H9 (cell line): Measurements from ENCODE around the gene OGFR. TPM values are rescaled to one million over a fixed set of nuclear protein-coding genes. Genes with fewer than 3 reads are reported as not detected.

ENCODE experiments used
- DNase-seq: peaks from one replicate; pipeline ENCODE4 v3.0.0-alpha.2; 2017
- H2AFZ ChIP-seq: one replicate; pipeline ENCODE4 v1.6.1; 2013; ENCODE audit warnings: mild to moderate bottlenecking, low read length, control low read depth, moderate library complexity
- H2AK5ac ChIP-seq: 2 replicates; pipeline ENCODE4 v1.6.1; 2013; ENCODE audit warnings: low read length, control low read depth, mixed read lengths; ENCODE audit not compliant: insufficient read length
- H2BK120ac ChIP-seq: one replicate; pipeline ENCODE4 v1.6.1; 2013; ENCODE audit warnings: low read depth, mild to moderate bottlenecking, low read length, control low read depth, inconsistent platforms; ENCODE audit not compliant: poor library complexity, severe bottlenecking
- H2BK12ac ChIP-seq: 2 replicates; pipeline ENCODE4 v1.6.1; 2013; ENCODE audit warnings: low read length, control low read depth, mixed read lengths, low read depth; ENCODE audit not compliant: insufficient read length
- H2BK15ac ChIP-seq: 2 replicates; pipeline ENCODE4 v1.6.1; 2013; ENCODE audit warnings: low read depth, low read length, control low read depth
- H2BK20ac ChIP-seq: one replicate; pipeline ENCODE4 v1.6.1; 2013; ENCODE audit warnings: low read depth, mild to moderate bottlenecking, low read length, control low read depth, inconsistent platforms; ENCODE audit not compliant: poor library complexity, severe bottlenecking
- H2BK5ac ChIP-seq: 2 replicates; pipeline ENCODE4 v1.6.1; 2013; ENCODE audit warnings: low read length, control low read depth, mixed read lengths; ENCODE audit not compliant: insufficient read length
- H3K14ac ChIP-seq: 2 replicates; pipeline ENCODE4 v1.6.1; 2013; ENCODE audit warnings: low read length, control low read depth; ENCODE audit not compliant: insufficient read depth
- H3K18ac ChIP-seq: 2 replicates; pipeline ENCODE4 v1.6.1; 2013; ENCODE audit warnings: low read depth, mild to moderate bottlenecking, mixed read lengths, low read length, control low read depth; ENCODE audit not compliant: insufficient read length
- H3K23ac ChIP-seq: 2 replicates; pipeline ENCODE4 v1.6.1; 2013; ENCODE audit warnings: low read length, control low read depth, mixed read lengths, low read depth; ENCODE audit not compliant: insufficient read length
- H3K23me2 ChIP-seq: 2 replicates; pipeline ENCODE4 v1.6.1; 2013; ENCODE audit warnings: low read depth, mild to moderate bottlenecking, mixed read lengths, low read length, control low read depth; ENCODE audit not compliant: insufficient read length, poor library complexity, severe bottlenecking
- H3K27ac ChIP-seq: 2 replicates; pipeline ENCODE4 v1.5.1; 2013; ENCODE audit warnings: low read length, control low read depth, mixed read lengths, low read depth; ENCODE audit not compliant: insufficient read length
- H3K27me3 ChIP-seq: 2 replicates; pipeline ENCODE4 v1.6.1; 2013; ENCODE audit warnings: low read length, control low read depth, inconsistent platforms; ENCODE audit not compliant: insufficient read depth
- H3K4ac ChIP-seq: 2 replicates; pipeline ENCODE4 v1.6.1; 2013; ENCODE audit warnings: low read depth, mild to moderate bottlenecking, control low read depth, inconsistent platforms, low read length, moderate library complexity
- H3K4me1 ChIP-seq: 2 replicates; pipeline ENCODE4 v1.6.1; 2013; ENCODE audit warnings: low read length, control low read depth, inconsistent platforms; ENCODE audit not compliant: insufficient read depth
- H3K4me2 ChIP-seq: 2 replicates; pipeline ENCODE4 v1.6.1; 2013; ENCODE audit warnings: low read length, control low read depth, mixed read lengths; ENCODE audit not compliant: insufficient read length, insufficient read depth
- H3K56ac ChIP-seq: 2 replicates; pipeline ENCODE4 v1.6.1; 2013; ENCODE audit warnings: low read depth, mild to moderate bottlenecking, mixed read lengths, low read length, control low read depth; ENCODE audit not compliant: insufficient read length
- H3K79me1 ChIP-seq: 2 replicates; pipeline ENCODE4 v1.6.1; 2013; ENCODE audit warnings: low read depth, mild to moderate bottlenecking, moderate library complexity, low read length, control low read depth, inconsistent platforms; ENCODE audit not compliant: insufficient read depth, poor library complexity, severe bottlenecking
- H3K79me2 ChIP-seq: 2 replicates; pipeline ENCODE4 v1.6.1; 2013; ENCODE audit warnings: low read length, control low read depth, inconsistent platforms; ENCODE audit not compliant: insufficient read depth
- H3K9ac ChIP-seq: 2 replicates; pipeline ENCODE4 v1.6.1; 2013; ENCODE audit warnings: low read length, control low read depth, mixed read lengths; ENCODE audit not compliant: insufficient read length; ENCODE audit errors: extremely low read depth
- H3K9me3 ChIP-seq: one replicate; pipeline ENCODE4 v1.6.1; 2013; ENCODE audit warnings: low read depth, low read length, inconsistent platforms; ENCODE audit not compliant: control insufficient read depth
- H3T11ph ChIP-seq: one replicate; pipeline ENCODE4 v1.6.1; 2013; ENCODE audit warnings: mild to moderate bottlenecking, low read length, control low read depth, inconsistent platforms
- H4K20me1 ChIP-seq: one replicate; pipeline ENCODE4 v1.6.1; 2013; ENCODE audit not compliant: control insufficient read depth, insufficient read length, insufficient read depth
- H4K5ac ChIP-seq: 2 replicates; pipeline ENCODE4 v1.6.1; 2013; ENCODE audit warnings: low read depth, mild to moderate bottlenecking, mixed read lengths, low read length, control low read depth; ENCODE audit not compliant: insufficient read length
- H4K8ac ChIP-seq: replicated peaks from 2 replicates; pipeline ENCODE4 v1.6.1; 2013; ENCODE audit warnings: low read length, control low read depth, mixed read lengths, low read depth; ENCODE audit not compliant: insufficient read length
- H4K91ac ChIP-seq: 2 replicates; pipeline ENCODE4 v1.6.1; 2013; ENCODE audit warnings: low read depth, mild to moderate bottlenecking, moderate library complexity, mixed read lengths, low read length, control low read depth; ENCODE audit not compliant: insufficient read length
- H3K27ac Mint-ChIP-seq, 3 experiments: 2 replicates in 2 of 3; 3 replicates in 1 of 3; pipeline ENCODE4 v1.8.0; 2020 to 2021; ENCODE audit warnings: mixed read lengths in 3 of 3, mild to moderate bottlenecking in 1 of 3, moderate library complexity in 1 of 3
- H3K27me3 Mint-ChIP-seq: 2 replicates; pipeline ENCODE4 v1.8.0; 2021; ENCODE audit warnings: low read depth, mild to moderate bottlenecking, moderate library complexity, mixed read lengths
- H3K36me3 Mint-ChIP-seq, 3 experiments: 2 replicates in 2 of 3; 3 replicates in 1 of 3; pipeline ENCODE4 v1.8.0; 2020 to 2021; ENCODE audit warnings: low read depth in 3 of 3, mixed read lengths in 3 of 3; ENCODE audit not compliant: insufficient read depth in 1 of 3
- H3K4me1 Mint-ChIP-seq, 2 experiments: 2 replicates each; pipeline ENCODE4 v1.8.0; 2020; ENCODE audit warnings: mixed read lengths in 2 of 2
- H3K4me3 Mint-ChIP-seq, 2 experiments: 2 replicates in 1 of 2; 3 replicates in 1 of 2; pipeline ENCODE4 v1.8.0; 2020 to 2021; ENCODE audit warnings: mild to moderate bottlenecking in 2 of 2, mixed read lengths in 2 of 2, moderate library complexity in 1 of 2
- H3K9me3 Mint-ChIP-seq, 2 experiments: 2 replicates in 1 of 2; 3 replicates in 1 of 2; pipeline ENCODE4 v1.8.0; 2020; ENCODE audit warnings: mild to moderate bottlenecking in 2 of 2, mixed read lengths in 2 of 2, moderate library complexity in 1 of 2
- CTCF ChIP-seq: fragments of 200-600 bp; sonication (generic); conservative IDR thresholded peaks from 3 replicates; pipeline ENCODE4 v1.8.0; 2021; ENCODE audit warnings: antibody characterized with exemption, mild to moderate bottlenecking
- WGBS: extraction: QIAGEN DNeasy Blood & Tissue Kit; methylation state at CpG from one replicate; pipeline ENCODE4 v1.1.7; 2013; ENCODE audit warnings: missing lambda C conversion rate, low lambda C conversion rate, mixed read lengths; ENCODE audit not compliant: insufficient read length; ENCODE audit errors: extremely low coverage; 5-methylcytosine and 5-hydroxymethylcytosine counted together
- total RNA-seq: library from RNA; stranded (reverse); gene quantifications from 2 replicates; pipeline ENCODE4 v1.2.1, GENCODE V29; 2021

The OGFR gene
- total RNA-seq, 1 experiment from 2014 or later, result 33.1 TPM

- H4K91ac ChIP-seq, result no peak overlapping the region
- no peak overlapping the region for H3K4me2 ChIP-seq
- H4K20me1 ChIP-seq, result no peaks in the 10 kb centered on the region
- Mint-ChIP-seq H3K36me3 (peaks cover 0 to 30% (median 14%) of the 10 kb centered on the region in 3 experiments; a peak in 4 of 7 replicates), H3K9me3 (0 out of 5 replicates have a peak, but pooled peaks cover 0 to 3% of the 10 kb centered on the region in 2 experiments), H3K4me3 (no peak overlapping the region), H3K27ac (no peak overlapping the region), H3K4me1 (peaks cover 12 to 20% of the 10 kb centered on the region in 2 experiments), H3K27me3 (no peaks in the 10 kb centered on the region)
- no peak overlapping the region for H2AFZ ChIP-seq
- no peak overlapping the region for H2BK20ac ChIP-seq
- no peaks in the 10 kb centered on the region for H3K23me2 ChIP-seq
- no peaks in the 10 kb centered on the region for H3K27me3 ChIP-seq
- no peak overlapping the region for H3K14ac ChIP-seq
- H3K27ac ChIP-seq, result no peak overlapping the region
- H3K4me1 ChIP-seq, result peaks cover 2% of the 10 kb centered on the region; the same call in 1 of the 2 replicates
- no peak for DNase-seq
- no peak for TF ChIP-seq CTCF
- no peaks in the 10 kb centered on the region for H3K79me2 ChIP-seq
- H3K23ac ChIP-seq, result no peak overlapping the region
- H2BK120ac ChIP-seq, result no peak overlapping the region
- no peak overlapping the region for H4K8ac ChIP-seq
- H4K5ac ChIP-seq, result no peak overlapping the region
- H3K56ac ChIP-seq, result no peak overlapping the region
- H3K9me3 ChIP-seq, result no peaks in the 10 kb centered on the region
- no peak overlapping the region for H3K4ac ChIP-seq
- no peak overlapping the region for H2BK5ac ChIP-seq
- no peak overlapping the region for H2BK12ac ChIP-seq
- H2BK15ac ChIP-seq, result no peak overlapping the region
- no CpG with 5 or more reads among the region's 14 CpGs for WGBS
- H3K79me1 ChIP-seq, result no peaks in the 10 kb centered on the region
- no peak overlapping the region for H3K9ac ChIP-seq
- no peak overlapping the region for H3T11ph ChIP-seq
- H3K18ac ChIP-seq, result no peak overlapping the region
- H2AK5ac ChIP-seq, result no peak overlapping the region
Observed at GRCh38 chr20:62830251-62830650, 25.6 kb downstream of the OGFR start.
